Measurements from ENCODE around the gene WWP2.

WWP2 gene

GRCh38 chr16:69893106-69893505, 131.0 kb downstream of the WWP2 start:
- no peak for DNase-seq

- DNase-seq: no peak
Measured at GRCh38 chr16:69894676-69895075, 132.5 kb downstream of the WWP2 start.

GRCh38 chr16:69903865-69904415, 141.8 kb downstream of the WWP2 start:
- no peak for DNase-seq

DNA sequence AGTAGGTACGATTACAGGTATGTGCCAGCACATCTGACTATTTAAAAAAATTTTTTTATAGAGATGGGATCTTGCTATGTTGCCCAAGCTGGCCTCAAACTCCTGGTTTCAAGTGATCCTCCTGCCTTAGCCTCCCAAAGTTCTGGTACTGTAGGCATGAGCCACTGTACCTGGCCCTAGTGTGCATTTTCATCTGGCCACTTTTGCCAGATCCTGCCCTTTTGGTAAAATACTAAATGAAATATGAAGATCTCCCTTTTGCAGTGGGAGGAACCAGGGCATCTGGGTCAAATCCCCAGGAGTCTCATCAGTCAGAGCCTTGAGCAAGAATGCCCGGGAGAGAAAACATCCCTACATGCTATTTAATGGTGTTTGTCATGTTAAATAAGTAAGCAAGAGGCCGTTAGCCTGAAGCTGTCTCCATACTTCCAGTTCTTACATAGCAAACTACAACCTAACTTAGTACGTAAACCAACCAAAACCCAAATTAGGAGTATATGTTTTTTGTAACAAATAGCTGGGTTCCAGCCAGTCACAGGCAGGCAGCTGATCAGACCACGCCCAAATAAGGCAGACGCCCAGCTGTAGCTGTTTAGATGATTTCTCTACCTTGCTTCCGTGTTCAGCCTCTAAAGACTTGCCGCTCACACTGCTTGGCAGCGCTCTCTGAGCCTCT, 142.5 kb downstream of the WWP2 start:
- no peak for DNase-seq

- DNase-seq: no peak
Measured at GRCh38 chr16:69905171-69905555, 143.0 kb downstream of the WWP2 start.

DNA sequence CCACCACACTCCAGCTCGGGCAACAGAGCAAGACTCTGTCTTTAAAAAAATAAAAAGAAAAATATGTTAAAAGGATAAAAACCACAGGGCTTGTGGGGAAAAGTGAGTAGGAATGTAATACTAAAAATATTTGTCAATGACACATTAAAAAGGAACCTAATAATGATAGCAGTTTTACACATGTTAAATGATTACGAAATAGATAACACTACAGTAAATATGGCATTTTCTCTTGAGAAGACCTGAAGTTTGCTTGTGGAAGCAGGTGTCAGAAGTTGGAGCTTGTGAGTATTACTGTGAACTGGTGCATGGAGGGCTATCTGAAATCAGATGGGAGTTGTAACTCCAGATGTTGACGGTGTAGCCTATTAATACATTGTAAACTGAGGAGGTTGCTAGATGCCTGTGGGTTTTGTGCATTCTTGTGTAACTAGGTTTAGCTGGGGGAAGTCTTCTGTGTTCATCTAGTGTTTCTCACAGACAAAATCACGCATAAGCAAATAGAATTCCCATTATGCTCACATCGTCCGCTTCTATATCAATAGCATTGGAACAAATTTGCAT, 144.8 kb downstream of the WWP2 start:
- DNase-seq: no peak

GRCh38 chr16:69909043-69909442, 146.9 kb downstream of the WWP2 start:
- DNase-seq: no peak

GRCh38 chr16:69909760-69910159, 147.6 kb downstream of the WWP2 start:
- DNase-seq: no peak

DNA sequence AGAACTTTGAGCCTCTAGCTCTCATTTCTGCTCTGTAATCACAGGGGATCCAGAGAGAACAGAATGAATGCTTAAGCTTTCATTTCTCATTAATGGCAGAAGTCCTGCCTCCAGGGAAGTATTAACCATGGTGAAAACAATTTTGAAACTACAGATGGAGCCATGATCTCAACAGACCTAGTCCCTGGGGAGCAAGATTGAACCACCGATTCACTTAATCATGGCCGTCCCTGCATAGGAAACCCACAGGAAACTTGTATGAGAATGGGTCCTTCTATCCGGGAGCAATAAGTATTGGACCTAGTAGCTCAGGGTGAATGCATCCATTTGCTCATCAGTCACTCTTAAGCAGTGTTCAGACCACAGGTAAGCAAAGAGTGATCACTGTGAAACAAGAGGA, 148.8 kb downstream of the WWP2 start:
- no peak for DNase-seq

- no peak for DNase-seq
Measured at GRCh38 chr16:69916462-69916861, 154.3 kb downstream of the WWP2 start.

DNA sequence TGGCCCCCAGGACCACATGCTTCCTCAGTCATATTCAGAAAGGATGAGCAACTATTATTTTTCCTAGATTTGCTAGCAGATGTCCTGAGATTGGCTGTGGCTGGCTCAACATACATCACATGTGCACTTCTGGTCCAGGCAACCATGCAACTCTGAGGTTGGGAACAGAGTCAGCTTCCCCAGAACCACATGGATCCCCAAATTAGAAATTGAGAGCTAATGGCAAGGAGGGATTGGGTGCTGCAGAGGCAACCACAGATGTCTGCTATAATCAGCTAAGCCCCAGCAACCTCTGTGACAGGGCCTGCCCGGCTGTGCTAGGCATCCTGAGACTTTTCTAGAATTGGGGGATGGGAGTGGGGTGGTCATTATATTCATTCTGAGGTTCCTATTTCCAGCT, 155.2 kb downstream of the WWP2 start:
- no peak for DNase-seq

DNA sequence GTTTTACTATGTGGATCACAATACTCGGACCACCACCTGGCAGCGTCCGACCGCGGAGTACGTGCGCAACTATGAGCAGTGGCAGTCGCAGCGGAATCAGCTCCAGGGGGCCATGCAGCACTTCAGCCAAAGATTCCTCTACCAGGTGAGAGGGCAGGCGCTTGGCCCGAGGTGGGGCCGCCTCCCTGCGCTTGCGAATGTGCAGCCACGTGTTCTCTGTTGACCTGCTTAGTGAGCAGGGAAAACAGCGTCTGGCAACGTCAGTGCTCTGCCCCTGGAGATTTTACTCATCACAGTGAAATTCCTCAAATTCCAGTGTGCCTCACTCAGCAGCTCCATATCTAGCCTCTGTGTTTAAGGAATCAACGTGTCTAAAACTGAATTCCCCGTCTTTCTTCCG, 155.6 kb downstream of the WWP2 start:
- DNase-seq: no peak

- no peak for DNase-seq
Measured at GRCh38 chr16:69918241-69918640, 156.1 kb downstream of the WWP2 start.

- DNase-seq: no peak
Measured at GRCh38 chr16:69921127-69921526, 159.0 kb downstream of the WWP2 start.

GRCh38 chr16:69922200-69922599, 160.1 kb downstream of the WWP2 start:
- DNase-seq: no peak

- no peak for DNase-seq
Measured at GRCh38 chr16:69924041-69924775, 162.1 kb downstream of the WWP2 start.

DNA sequence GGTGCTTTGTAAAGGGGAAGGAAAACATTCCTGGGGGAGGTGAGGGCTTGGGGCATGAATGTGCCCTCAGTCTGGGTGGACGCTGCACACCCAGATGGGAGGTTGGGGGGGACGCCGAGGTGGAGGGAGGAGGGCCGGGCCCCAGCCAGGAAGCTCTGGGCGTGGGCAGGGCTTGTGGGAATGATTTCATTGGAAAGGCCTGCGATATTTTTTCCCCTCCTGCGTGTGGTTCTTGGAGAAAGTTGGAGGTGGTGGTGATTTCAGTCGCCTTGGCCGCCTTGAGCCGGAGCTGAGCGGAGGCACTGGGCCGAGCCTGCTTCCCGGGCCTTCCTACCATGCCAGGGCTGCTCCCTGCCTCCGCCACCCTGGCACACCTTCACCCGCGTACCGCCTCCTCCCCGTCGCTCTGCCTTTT, 162.7 kb downstream of the WWP2 start:
- no peak for DNase-seq

DNA sequence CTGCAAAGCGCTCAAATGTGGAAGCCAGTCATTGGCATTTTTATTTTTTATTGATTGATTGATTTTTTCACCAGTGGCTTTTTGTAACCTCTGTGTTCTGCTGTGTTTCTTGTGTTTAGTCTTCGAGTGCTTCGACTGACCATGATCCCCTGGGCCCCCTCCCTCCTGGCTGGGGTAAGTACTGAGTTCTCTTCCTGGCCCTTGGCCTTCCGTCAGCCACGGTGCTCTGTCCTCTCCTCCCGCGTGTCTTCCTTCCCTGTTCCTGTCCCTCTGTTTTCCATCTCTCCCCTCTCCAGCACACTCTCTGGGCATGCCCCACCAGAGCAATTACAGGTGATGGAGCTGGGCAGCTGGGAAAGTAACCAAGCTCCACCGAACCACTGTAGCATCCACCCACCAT, 163.2 kb downstream of the WWP2 start:
- no peak for DNase-seq

DNA sequence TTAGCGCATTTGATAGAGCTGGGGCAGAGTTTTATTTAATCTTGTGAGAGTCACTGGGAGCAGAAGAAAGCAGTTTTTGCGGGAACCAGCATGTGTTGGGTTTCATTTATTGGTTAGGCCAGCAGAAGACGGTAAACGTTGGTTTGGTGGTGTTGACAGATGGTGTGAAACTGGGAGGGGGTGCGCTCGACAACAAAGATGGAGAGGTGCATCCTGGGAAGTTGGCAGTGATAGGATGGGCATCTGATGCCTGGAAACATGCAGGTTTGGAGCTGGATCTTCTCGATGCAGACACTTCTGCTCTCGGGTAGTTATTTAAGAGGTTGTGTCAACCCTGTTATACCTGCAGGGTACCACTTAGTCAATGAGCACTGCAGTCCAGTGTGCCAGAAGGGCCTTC, 164.1 kb downstream of the WWP2 start:
- DNase-seq: no peak

GRCh38 chr16:69927056-69927757, 165.1 kb downstream of the WWP2 start:
- no peak for DNase-seq

GRCh38 chr16:69928856-69929400, 166.8 kb downstream of the WWP2 start:
- DNase-seq: no peak

- DNase-seq: no peak
Measured at GRCh38 chr16:69929480-69929879, 167.3 kb downstream of the WWP2 start.

GRCh38 chr16:69930117-69930776, 168.1 kb downstream of the WWP2 start:
- peak; percentile 28 to 32 for DNase-seq

Data from AML-193 (cell line).